ENCODE measurements around the gene RO60.
A peak's percentile ranks its signal among the peaks of the same experiment; 100 is the strongest.
"Not testable (repeated sequence)": the region's sequence is repeated elsewhere in the genome, so short reads cannot be mapped to it uniquely, and the experiment has no call there.

Gene RO60

DNA sequence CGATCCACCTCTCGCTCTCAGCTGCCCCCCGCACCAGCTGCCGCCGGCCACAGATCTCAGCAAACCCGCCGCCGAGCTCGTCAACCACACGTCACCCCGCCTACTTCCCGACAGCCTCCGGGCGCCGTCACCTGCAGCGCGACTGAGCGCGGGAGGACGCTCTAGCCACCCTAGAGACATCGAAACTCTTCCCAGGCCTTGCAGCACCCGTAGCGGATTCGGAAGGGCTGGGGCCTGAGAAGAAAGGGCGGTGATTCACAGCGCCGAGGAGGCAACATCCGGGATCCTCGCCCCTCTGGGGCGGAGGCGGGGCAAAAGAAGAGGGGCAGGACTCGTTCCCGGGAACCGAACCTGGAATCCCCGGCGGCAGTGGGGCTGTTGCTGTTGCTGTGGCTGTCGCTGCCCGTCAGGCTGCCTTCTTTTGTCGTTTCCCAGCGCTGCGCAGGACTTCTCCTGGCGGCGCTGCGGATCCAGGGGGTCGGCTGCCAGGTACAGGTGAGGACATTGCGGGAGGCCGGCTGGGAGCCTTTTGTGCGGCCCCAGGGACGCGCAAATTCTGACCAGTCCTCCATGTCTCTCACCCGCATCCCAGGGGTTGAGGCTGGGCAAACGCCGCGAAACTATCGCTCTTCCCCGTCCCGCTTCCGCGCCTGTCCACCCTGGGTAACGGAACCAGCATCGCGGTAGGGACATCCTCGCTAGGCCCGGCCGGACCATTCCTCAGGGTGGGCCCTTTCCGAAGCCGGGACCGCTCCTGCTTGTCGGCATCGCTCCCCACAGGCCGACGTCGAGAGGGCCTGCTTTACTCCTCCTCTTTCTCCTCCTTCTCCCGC, at the start of gene RO60, which contains the start of gene UCHL5:
Gene RO60, plus strand, starts transcription at position 331 of the 833 bp plus-strand sequence. CDS start 9,443 bp downstream, outside the sequence.
Gene UCHL5, minus strand, starts transcription at position 79 of the 833 bp plus-strand sequence. CDS start 100 bp downstream, outside the sequence.
- DNase-seq (ENCODE audit: low spot score): peak; percentile 81

DNA sequence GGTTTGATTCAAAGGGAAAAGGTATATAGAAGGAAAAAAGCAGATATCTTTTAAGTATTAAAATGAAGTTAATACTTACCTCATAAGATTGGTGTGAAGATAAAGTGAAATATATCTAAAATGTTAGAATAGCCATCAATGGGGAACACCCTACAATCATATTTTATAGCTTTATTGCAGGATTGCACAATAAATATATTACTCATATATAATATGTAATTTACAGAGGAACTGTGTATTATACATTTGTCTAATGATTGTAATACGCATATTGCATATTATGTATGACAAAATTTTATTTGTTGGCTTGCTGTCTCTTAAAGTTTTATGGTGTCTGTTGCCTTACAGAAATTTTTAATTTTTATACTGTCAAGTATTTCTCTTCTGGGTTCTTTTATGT, 48.0 kb upstream of the RO60 start:
- no peak for DNase-seq (ENCODE audit: low spot score)

DNA sequence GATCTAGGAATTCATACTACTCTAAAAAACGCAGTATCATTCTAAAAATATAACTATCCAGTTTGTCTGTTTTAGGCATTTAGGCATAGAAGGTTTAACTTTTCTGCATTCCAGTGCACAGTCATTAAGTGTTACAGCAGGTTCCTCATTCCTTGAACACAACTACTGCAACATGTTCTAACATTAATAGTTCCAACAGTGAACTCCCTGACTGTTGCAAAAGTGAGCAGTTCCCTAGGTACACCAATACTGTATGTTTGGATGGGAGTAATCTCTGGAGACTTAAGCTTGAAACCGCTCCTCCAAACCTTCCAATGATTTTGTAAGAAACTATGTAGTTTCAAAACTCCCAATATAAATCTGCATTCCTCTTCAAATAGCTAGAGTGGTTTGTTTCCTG, 46.4 kb upstream of the RO60 start:
- no peak for DNase-seq (ENCODE audit: low spot score)

DNA sequence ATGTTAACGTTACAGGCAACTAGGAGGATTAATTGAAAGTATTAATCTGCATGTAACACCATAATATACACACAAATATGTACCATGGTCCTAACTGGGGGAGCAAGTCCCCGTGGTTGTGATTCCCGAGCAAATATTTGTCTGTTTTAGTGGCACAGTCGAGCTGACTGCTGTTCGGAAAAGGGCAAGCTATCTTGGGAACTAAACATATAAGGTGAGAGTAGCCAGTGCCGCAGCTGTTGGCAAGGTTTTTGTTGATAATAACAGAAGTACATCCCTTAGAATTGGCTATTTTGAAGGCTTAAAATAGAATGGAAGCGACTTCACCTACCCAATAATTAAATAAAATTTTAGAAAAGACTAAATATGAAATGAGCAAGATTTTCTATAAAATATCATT, 45.7 kb upstream of the RO60 start:
- no peak for DNase-seq (ENCODE audit: low spot score)

DNA sequence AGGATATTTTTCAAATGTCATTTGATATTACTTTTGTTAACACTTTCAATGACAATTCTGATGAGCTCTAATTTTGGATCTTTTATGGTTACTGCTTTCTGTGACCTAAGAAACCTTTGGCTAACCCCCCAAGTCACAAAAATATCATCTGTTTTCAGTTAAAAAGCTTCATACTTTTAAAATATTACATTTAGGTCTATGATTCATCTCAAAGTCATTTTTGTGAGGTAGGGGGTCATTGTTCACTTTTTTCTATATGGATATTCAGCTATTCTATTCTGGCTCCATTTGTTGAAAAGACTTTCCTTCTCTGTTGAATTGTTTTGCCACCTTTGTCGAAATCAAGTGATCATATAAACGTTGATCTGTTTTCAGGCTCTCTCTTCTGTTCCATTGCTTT, 45.0 kb upstream of the RO60 start:
- DNase-seq (ENCODE audit: low spot score): no peak

DNA sequence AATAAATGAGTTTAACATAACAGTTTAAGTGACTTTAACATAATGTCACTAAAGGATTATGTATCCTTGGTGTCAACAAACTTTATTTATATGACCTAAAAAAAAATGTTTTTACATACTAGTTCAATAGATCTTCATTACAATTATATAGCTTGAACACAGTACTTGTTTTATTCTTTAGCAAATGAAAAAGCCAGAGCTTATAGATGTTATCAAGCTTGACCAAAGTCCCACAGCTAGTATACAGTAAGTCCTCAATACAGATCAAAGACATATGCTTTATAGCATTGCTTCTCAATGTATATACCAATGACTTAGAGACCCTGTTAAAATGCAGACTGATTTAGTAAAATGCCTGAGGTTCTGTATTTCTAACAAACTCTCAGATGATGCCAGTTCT, 42.6 kb upstream of the RO60 start:
- no peak for DNase-seq (ENCODE audit: low spot score)

DNA sequence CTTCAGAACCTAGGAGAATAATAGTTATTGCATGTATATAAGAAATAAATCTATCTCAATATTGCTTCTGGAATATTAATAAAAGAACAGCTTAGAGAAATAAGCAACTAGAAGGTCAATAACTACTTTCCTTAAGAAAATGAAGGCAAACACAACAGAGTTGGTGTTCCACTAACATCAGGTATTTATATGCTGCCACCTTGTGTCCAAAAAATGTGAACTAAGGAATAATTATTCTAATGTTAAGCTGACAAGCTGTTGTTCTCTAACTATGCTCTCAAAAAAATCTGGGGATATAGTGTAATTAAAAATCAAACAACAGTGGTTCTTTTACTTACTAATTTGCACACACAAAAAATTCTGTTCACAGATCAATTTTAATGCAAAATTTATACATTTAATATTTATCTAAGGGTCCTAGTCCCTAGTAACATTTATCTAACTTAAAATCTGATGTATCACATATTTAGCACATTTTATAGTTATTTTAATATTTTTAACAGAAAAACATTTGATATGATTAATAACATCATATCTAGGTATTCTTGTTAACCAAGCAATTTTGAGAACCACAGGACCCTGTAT, 39.9 kb upstream of the RO60 start:
- no peak for DNase-seq (ENCODE audit: low spot score)

DNA sequence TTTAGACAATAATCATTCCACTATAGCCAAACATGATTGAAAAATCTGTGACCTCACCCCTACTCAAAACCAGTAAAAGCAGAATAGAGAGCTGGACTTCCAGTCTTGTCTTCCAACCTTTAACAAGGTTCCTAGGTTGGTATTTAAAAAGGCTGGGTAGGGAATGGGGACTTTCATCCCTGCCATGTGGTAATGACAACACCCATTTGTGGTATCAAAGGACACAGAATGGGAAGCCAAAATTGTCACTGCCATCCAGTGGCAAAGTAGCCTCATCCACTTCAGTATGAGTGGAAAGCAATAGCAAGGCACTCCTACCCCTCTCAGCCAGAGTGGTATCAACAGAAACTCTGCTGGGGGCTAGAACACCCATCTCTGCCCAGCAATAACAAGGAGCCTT, 34.2 kb upstream of the RO60 start:
- no peak for DNase-seq (ENCODE audit: low spot score)

DNA sequence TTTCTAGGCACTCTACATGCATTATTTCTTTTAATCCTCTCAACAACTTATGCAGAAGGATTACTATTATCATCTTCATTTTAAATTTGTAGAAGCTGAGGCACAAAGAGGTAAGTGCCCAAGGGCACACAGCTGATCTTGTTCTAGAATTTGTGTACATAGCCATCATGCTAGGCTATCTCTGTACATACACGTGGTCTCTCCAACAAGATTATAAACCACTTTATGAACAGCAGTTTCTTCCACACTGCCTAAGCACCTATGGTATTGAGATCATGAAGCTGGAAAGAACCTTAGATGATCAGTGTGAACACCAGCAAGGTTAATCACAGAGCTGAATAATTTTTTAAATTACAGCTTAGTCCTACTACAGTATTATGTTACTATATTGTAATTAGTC, 29.1 kb upstream of the RO60 start:
- no peak for DNase-seq (ENCODE audit: low spot score)

DNA sequence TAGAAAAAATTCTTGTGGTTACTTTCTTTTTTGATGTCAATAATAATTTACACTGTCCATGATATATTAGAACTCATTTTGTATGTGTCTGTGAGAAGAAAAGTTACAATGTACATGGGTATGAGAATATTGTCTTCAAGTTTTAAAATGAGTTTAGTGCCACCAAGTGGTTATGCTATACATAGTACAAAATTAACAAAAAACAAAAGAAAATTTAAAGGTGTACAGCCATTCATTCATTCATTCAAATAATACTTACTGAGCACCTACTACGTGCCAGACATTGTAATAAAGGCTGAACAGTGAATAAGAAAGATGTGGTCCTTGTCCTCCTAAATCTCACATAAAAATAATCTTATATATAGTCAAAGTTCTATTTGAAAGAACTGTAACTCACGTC, 28.0 kb upstream of the RO60 start:
- DNase-seq (ENCODE audit: low spot score): no peak

DNA sequence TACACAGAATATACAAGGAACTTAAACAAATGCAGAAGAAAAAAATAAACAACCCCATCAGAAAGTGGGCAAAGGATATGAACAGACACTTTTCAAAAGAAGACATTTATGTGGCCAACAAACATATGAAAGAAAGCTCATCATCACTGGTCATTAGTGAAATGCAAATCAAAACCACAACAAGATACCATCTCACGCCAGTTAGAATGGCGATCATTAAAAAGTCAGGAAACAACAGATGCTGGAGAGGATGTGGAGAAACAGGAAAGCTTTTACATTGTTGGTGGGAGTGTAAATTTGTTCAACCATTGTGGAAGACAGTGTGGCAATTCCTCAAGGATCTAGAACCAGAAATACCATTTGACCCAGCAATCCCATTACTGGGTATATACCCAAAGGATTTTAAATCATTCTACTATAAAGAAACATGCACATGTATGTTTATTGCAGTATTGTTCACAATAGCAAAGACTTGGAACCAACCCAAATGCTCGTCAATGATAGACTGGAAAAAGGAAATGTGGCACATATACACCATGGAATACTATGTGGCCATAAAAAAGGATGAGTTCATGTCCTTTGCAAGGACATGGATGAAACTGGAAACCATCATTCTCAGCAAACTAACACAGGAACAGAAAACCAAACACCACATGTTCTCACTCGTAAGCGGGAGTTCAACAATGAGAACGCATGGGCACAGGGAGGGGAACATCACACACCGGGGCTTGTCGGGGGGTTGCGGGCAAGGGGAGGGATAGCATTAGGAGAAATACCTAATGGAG, 26.6 kb upstream of the RO60 start:
- DNase-seq (ENCODE audit: low spot score): not testable (repeated sequence)

DNA sequence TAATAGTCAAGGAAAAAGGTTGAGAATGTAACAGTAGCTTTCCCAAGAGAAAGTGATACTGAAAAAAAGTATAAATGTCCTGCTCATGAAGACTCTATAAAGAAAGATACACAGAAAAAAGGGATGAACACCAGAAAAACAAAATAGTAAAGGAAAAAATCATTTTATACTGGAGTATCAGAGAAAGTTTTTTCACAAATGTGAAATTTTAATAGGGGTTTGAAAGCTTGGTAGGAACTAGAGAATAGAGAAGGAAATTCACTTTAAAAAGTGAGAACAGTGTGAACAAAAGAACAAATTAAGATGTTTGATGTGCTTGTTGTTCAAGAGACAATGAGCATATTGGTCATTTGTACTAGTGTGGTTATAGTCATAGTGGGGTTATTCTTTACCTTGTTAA, 25.8 kb upstream of the RO60 start:
- no peak for DNase-seq (ENCODE audit: low spot score)

DNA sequence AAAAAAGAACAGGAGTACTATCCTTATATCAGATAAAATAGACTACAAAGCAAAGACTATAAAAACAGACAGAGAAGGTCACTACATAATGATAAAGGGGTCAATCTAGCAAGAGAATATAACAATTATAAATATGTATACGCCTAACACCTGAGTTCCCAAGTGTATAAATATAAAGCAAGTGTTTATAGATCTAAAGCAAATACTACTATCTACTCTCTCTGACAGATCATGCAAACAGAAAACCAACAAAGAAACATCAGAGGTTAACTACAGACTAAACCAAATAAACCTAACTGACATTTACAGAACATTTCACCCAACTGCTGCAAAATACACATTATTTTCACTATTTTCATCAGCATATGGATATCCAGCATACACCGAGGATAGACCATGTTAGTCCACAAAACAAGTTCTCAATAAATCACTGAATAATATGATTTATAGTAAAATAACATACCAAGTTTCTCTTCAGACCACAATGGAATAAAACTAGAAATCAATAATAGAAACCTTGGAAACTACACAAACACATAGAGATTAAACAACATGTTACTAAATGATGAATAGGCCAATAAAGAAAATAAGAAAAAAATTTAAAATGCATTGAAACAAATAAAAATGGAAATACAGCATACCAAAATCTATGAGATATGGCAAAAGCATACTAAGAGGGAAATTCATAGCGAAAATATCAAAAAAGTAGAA, 22.9 kb upstream of the RO60 start:
- no peak for DNase-seq (ENCODE audit: low spot score)

DNA sequence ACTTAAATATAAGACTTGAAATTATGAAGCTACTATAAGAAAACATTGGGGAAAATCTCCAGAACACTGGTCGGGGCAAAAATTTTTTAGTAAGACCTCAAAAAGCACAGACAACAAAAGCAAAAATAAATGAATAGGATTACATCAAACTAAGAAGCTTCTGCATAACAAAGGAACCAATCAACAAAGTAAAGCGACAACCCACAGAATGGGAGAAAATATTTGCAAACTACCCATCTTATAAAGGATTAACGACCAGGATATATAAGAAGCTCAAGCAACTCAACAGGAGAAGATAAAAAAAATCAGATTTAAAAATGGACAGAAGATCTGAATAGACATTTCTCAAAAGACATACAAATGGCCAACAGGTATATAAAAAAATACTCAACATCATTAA, 19.4 kb upstream of the RO60 start:
- DNase-seq (ENCODE audit: low spot score): no peak

DNA sequence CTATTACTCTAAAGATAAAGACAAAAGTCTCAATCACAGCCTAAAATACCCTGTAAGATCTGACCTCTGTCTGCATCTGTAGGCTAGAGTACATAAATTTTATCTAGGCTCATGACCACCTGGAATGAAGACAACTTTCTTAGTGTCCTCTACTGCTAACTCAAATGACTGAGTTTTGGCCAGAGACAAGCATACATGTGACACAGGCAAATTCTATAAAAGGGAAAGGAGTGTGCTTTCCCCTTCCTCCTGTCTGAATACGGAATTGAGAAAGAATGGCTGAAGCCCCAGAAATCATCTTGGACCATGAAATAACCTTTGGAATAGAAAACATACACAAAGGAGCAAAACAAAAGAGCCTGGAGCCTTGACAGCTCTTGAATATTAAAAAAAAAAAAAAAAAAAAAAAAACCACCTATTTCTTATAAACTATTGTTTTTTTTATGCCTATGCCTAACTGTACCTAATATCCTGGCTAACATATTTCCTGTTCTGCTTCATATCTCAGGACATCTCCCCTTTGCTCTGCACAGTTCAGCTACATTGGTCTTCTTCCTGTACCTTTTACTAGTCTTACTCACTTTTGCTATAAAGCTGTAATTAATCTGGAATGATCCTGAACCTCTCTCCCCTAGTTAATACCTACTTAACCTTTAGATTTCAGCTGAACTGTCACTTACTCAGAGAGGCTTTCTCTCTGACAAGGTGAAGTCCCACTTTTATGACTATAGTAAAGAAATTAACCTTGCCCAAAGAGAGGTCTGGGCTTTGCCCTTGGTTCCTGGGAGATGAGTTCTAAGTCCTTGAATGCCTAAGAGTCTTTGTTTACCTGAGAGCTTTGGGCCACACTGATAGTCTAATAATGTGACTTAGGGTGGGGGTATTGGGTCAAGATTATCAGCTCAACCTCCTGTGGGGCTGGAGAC, 16.4 kb upstream of the RO60 start:
- no peak for DNase-seq (ENCODE audit: low spot score)

DNA sequence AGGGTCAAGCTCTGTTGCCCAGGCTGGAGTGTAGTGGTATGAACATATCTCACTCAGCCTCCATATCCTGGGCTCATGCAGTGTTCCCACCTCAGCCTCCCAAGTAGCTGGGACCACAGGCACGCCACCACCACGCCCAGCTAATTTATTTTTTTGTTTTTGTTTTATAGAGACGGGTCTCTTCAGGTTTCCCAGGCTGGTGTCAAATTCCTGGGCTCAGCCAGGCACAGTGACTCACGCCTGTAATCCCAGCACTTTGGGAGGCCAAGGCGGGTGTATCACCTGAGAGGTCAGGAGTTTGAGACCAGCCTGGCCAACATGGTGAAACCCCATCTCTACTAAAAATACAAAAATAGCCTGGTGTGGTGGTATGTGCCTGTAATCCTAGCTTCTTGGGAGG, 10.5 kb upstream of the RO60 start:
- not testable (repeated sequence) for DNase-seq (ENCODE audit: low spot score)

DNA sequence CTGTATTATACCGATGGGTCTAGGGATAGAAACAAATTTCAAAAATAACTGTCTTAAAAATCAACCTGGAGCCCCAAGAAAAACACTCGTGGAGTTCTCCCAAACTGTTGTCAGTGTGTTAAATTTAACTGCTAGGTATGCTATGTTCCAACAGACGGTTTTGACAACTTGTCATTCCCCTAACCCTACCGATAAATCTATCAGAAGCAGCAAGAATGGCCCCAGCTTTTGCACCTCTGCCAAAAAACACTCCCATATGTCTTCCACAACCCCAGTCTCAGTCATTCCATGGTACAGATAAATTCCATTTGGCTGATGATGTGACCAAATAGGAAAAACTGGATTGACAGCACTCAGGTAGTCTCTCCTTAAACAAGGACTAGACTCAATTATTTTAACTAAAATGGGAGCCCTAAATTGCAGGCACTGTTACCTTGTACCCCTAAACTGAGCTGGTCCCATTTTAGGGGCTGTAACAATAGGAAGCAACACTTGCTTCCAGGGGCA, 5.2 kb upstream of the RO60 start:
- no peak for DNase-seq (ENCODE audit: low spot score)

DNA sequence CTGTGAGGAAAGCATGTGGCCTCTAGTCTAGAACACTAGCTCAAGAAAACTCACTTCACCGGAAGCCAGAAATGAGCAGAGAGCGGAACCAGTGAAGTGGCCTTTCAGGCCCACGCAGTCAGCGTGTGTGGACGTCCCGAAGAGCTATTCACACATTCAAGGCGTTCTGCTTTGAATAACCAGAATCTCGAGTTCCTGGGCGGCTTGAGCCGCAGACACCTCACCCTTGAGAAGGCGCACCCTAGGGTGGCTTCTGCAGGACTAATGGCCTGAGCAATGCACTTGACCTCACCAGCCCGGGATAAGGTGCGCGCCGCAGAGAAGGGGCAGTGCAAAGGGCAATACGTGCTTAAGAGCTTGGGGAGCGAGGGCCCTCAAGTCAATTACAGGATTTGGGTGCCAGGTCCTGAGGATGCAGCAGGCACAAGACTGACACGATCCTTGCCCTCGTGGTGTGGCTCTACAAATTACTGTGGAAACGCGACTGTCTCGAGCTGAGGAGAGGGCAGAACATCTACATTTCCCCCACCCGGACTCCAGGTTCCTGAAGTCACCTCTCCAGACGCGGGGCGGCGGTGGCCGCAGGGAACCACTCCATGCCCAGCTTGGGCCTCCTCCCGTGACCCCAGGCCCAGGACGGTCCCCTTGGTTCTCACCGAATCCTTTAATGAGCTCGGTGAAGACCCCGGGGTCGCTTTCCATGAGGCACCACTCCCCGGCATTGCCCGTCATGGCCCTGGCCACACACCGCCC, 707 bp upstream of the RO60 start:
- peak; percentile 6 for DNase-seq (ENCODE audit: low spot score)

DNA sequence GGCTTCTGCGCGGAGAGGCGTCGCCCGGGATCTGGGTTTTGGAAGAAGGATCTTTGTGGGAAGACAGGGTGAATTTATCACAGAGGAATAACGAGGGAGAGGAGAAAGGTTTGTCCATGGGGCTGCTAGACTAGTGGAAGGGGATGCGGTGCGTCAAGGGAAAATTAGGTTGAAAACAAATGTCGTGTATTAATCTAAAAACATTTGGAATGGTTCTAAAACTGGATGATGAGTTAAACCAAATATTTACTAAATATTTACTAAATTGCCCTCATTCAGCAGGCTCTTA, 647 bp downstream of the RO60 start:
- DNase-seq (ENCODE audit: low spot score): no peak

DNA sequence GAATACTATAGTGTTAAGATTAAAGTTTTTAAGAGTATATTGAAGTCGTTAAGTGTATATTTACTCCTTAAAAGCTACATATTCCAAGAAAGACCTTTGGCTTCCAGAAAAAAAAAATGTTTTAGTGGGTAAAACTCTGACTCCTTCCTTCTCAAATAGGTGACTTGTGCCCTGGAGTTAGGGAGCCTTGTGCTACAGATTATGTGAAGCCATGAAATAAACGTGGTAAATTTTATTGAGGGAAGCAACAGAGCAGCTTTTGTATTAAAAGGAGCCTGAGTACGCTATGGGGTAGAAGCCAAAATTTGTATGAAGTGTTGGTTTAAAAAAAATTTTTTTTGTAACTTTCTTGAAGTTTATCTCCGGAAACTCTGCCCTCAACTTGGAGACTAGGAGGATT, 994 bp downstream of the RO60 start:
- DNase-seq (ENCODE audit: low spot score): no peak

All from HuH-7 (cell line).